ENCODE results near the gene MRPS18A.

The MRPS18A gene

DNA sequence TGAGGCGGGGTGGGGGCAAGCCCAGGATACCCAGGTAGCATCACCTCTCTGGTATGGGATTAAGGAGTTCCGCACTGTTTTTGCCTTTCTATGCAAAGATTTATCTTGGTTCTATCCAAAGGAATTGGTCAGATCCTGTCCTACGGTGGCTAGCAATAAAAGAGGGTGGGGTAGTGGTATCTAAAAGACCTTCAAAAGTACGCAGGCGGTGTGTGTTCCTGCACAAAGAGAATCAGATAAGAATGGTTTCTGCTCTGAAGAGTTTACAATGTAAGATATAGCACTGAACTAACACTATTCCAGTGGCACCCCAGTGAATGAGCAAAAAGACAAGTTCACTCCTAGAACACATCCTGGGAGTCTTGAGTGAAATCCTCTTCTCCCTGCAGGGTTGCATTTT is 6.3 kb downstream of the MRPS18A start:
- H3K27ac ChIP-seq (ENCODE audit: low read depth in 2 of 2, low read length in 2 of 2) = peak overlapping the region; percentile 59 to 74
- H3K36me3 ChIP-seq (ENCODE audit: control insufficient read depth in 2 of 2, insufficient read depth in 2 of 2, low read length in 2 of 2) = peaks cover 22 to 49% of the 10 kb centered on the region in 2 donors
- H3K9me3 ChIP-seq (ENCODE audit: control insufficient read depth in 2 of 2, low read length in 2 of 2) = no peaks in the 10 kb centered on the region
- no peaks in the 10 kb centered on the region for H3K27me3 ChIP-seq (ENCODE audit: control insufficient read depth in 2 of 2, insufficient read depth in 2 of 2, low read length in 2 of 2)
- no peak overlapping the region for H3K9ac ChIP-seq (ENCODE audit: low read depth in 1 of 2, low read length in 2 of 2)
- no peak overlapping the region for H3K4me3 ChIP-seq (ENCODE audit: low read length in 2 of 2)
- peaks cover 46 to 63% of the 10 kb centered on the region in 2 donors for H3K4me1 ChIP-seq (ENCODE audit: control insufficient read depth in 2 of 2, insufficient read depth in 2 of 2, low read length in 2 of 2)

DNA sequence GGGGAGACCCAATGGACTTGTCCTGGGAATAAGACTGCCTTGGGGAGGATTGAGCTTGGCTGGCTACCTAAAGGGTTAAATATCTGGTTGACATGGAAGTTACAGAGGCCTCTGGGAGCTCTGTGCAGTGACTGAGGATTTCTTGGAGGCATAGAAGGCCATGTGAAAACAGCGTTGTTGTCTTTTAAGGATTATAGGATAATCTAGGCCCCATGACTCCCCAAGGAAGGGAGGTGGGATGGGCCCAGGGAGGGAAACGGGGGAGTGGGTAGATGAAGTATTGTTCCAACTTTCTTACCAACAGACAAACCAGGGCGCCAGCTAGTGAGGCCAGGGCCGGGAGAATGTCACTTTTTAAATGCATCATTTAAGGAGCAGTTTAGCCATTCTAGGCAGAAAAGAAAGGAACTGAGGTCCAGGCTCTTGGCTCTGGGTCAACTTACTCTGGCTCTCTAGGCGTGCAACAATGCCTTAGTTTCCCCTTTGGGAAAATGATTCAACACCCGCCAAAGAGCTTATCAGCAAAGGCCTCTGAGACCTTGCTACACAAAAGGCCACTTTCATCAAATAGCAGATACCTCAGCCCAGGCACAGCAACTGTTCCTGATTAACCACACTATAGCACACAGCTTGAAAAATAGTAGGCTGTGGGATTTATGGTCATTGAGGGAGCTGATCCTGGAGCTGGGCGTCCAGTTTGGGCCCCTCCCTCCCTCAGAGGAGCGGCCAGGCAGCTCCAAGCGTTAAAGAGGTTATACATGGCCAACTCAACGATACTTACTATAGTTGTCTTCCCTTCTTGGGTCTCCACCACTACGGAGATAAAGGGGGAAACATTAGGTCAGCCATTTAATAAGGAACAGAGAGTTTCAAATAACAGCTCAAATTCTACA is 7.0 kb downstream of the MRPS18A start:
- Histone ChIP-seq H3K27ac (ENCODE audit: low read depth in 2 of 2, low read length in 2 of 2) (peak overlapping the region; percentile 59 to 74), H3K9me3 (ENCODE audit: control insufficient read depth in 2 of 2, low read length in 2 of 2) (no peaks in the 10 kb centered on the region), H3K27me3 (ENCODE audit: control insufficient read depth in 2 of 2, insufficient read depth in 2 of 2, low read length in 2 of 2) (no peaks in the 10 kb centered on the region), H3K4me3 (ENCODE audit: low read length in 2 of 2) (no peak overlapping the region), H3K36me3 (ENCODE audit: control insufficient read depth in 2 of 2, insufficient read depth in 2 of 2, low read length in 2 of 2) (peaks cover 29 to 55% of the 10 kb centered on the region in 2 donors), H3K9ac (ENCODE audit: low read depth in 1 of 2, low read length in 2 of 2) (no peak overlapping the region), H3K4me1 (ENCODE audit: control insufficient read depth in 2 of 2, insufficient read depth in 2 of 2, low read length in 2 of 2) (peaks cover 45 to 63% of the 10 kb centered on the region in 2 donors)

DNA sequence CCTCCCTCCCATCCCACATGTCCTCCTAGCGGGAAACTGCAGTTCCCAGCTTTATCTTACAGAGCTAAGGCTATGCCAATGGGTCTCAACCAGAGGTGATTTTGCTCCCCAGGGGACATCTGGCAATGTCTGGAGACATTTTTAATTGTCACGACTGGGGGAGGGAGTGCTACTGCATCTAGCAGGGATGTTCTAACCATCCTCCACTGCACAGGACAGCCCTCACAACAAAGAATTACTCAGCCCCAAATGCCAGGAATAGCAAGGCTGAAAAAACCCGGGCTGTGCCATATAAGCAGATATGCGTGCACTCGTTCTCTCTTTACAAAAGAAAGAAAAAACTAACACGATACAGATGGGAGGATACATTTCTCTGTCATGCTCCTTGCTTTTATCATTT is 8.5 kb downstream of the MRPS18A start:
- Histone ChIP-seq H3K27ac (ENCODE audit: low read depth in 2 of 2, low read length in 2 of 2) (no peak overlapping the region), H3K9me3 (ENCODE audit: control insufficient read depth in 2 of 2, low read length in 2 of 2) (no peaks in the 10 kb centered on the region), H3K36me3 (ENCODE audit: control insufficient read depth in 2 of 2, insufficient read depth in 2 of 2, low read length in 2 of 2) (peaks cover 44 to 70% of the 10 kb centered on the region in 2 donors), H3K4me3 (ENCODE audit: low read length in 2 of 2) (no peak overlapping the region), H3K4me1 (ENCODE audit: control insufficient read depth in 2 of 2, insufficient read depth in 2 of 2, low read length in 2 of 2) (peaks cover 39 to 50% of the 10 kb centered on the region in 2 donors), H3K9ac (ENCODE audit: low read depth in 1 of 2, low read length in 2 of 2) (no peak overlapping the region), H3K27me3 (ENCODE audit: control insufficient read depth in 2 of 2, insufficient read depth in 2 of 2, low read length in 2 of 2) (no peaks in the 10 kb centered on the region)

DNA sequence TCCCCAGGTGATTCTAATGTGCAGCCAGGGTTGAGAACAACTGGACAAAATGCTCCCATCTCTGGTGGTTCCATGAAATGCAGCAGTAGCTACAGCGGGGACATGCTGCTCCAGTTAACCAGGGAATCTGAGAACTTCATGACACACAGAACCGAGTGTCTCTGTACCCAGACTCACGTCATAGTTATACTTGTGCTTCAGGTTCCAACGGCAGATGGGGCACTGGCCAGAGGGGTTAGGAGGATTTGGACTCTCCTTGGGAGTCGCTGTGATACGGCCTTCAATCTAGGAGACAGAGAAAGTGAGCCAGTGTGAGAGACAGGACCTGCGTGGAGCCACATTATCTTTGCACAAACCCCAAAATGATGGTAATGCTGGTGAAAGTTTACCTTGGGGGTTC is 9.2 kb downstream of the MRPS18A start:
- H3K4me1 ChIP-seq (ENCODE audit: control insufficient read depth in 2 of 2, insufficient read depth in 2 of 2, low read length in 2 of 2) = peaks cover 34 to 45% of the 10 kb centered on the region in 2 donors
- H3K9ac ChIP-seq (ENCODE audit: low read depth in 1 of 2, low read length in 2 of 2) = no peak overlapping the region
- peaks cover 50 to 77% of the 10 kb centered on the region in 2 donors for H3K36me3 ChIP-seq (ENCODE audit: control insufficient read depth in 2 of 2, insufficient read depth in 2 of 2, low read length in 2 of 2)
- no peaks in the 10 kb centered on the region for H3K9me3 ChIP-seq (ENCODE audit: control insufficient read depth in 2 of 2, low read length in 2 of 2)
- H3K27ac ChIP-seq (ENCODE audit: low read depth in 2 of 2, low read length in 2 of 2) = peak overlapping the region in 1 of 2 donors; percentile 35
- no peak overlapping the region for H3K4me3 ChIP-seq (ENCODE audit: low read length in 2 of 2)
- no peaks in the 10 kb centered on the region for H3K27me3 ChIP-seq (ENCODE audit: control insufficient read depth in 2 of 2, insufficient read depth in 2 of 2, low read length in 2 of 2)

DNA sequence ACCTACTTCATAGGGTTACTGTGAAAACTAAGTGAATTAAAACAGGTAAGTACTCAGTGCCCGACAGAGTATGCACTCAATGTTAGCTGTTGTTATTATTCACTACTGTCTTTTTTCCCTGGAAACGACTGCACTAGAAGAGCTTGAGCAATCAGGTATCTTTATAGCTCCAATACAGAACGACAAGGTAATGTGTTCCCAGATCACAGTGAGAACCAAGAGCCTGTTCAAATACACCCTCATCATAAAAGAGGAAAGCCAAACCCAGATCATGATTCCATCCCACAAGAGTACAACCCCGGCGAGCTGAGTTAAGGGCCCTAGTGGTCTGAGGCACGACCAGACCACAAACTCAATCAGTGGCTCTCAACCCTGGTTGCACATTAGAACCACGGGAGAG is 9.8 kb downstream of the MRPS18A start:
- H3K27me3 ChIP-seq (ENCODE audit: control insufficient read depth in 2 of 2, insufficient read depth in 2 of 2, low read length in 2 of 2) = no peaks in the 10 kb centered on the region
- peak overlapping the region in 1 of 2 donors; percentile 31 for H3K9ac ChIP-seq (ENCODE audit: low read depth in 1 of 2, low read length in 2 of 2)
- no peaks in the 10 kb centered on the region for H3K9me3 ChIP-seq (ENCODE audit: control insufficient read depth in 2 of 2, low read length in 2 of 2)
- peak overlapping the region; percentile 70 to 85 for H3K27ac ChIP-seq (ENCODE audit: low read depth in 2 of 2, low read length in 2 of 2)
- H3K4me3 ChIP-seq (ENCODE audit: low read length in 2 of 2) = no peak overlapping the region
- H3K4me1 ChIP-seq (ENCODE audit: control insufficient read depth in 2 of 2, insufficient read depth in 2 of 2, low read length in 2 of 2) = peaks cover 29 to 45% of the 10 kb centered on the region in 2 donors
- H3K36me3 ChIP-seq (ENCODE audit: control insufficient read depth in 2 of 2, insufficient read depth in 2 of 2, low read length in 2 of 2) = peaks cover 50 to 80% of the 10 kb centered on the region in 2 donors

DNA sequence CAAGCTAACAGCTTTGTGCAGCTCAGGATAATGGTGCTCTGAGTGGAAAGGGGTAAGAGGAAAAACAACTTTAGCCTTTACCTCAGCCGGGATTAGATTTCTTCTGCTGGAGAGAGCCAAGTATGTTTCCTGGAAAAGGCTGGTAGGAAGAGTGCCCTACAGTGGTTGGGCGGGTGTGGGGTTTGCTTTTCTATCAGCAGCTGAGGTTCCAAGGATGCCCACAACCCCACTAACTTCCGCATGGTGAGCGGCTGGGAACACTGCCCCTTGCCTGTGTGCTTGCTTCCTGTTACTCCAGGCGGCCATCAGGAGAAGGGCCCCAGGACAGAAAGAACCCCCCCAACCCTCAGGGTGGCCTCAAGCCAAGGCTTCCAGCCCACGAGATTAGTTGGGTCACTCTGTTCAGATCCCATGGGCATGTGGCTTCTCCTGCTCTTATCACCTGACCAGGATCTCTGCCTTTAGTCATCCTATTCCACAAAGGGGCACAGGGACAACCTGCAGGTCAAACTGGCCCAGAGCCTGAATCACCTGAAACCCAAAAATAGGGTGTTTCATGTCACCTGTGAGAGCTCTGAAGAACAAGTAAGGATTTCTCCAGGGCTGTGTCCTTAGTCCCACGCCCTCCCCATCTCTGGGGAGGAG is 10.5 kb downstream of the MRPS18A start:
- H3K27ac ChIP-seq (ENCODE audit: low read depth in 2 of 2, low read length in 2 of 2) = peak overlapping the region; percentile 70 to 85
- peaks cover 50 to 74% of the 10 kb centered on the region in 2 donors for H3K36me3 ChIP-seq (ENCODE audit: control insufficient read depth in 2 of 2, insufficient read depth in 2 of 2, low read length in 2 of 2)
- peak overlapping the region in 1 of 2 donors; percentile 31 for H3K9ac ChIP-seq (ENCODE audit: low read depth in 1 of 2, low read length in 2 of 2)
- peaks cover 27 to 45% of the 10 kb centered on the region in 2 donors for H3K4me1 ChIP-seq (ENCODE audit: control insufficient read depth in 2 of 2, insufficient read depth in 2 of 2, low read length in 2 of 2)
- no peaks in the 10 kb centered on the region for H3K9me3 ChIP-seq (ENCODE audit: control insufficient read depth in 2 of 2, low read length in 2 of 2)
- no peaks in the 10 kb centered on the region for H3K27me3 ChIP-seq (ENCODE audit: control insufficient read depth in 2 of 2, insufficient read depth in 2 of 2, low read length in 2 of 2)
- H3K4me3 ChIP-seq (ENCODE audit: low read length in 2 of 2) = no peak overlapping the region

DNA sequence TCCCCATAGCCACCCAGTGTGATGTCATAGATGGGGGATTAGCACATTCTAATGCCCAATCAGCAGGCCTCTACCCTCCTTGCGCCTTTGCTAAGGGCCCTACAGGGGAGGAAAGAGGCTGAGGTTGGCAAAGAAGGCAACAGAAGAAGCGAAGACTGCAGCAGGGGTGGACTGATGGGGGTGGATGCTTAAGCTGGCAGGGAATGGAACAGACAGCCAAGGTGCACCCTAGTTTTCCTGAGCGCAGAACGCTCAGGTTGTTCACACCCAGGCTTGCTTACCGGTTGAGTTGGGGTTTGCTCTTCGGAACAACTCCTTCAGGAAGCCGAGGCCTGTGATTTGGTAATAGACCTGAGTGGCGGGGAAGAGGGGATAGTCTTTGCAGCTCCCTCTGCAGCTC is 12.7 kb downstream of the MRPS18A start:
- no peaks in the 10 kb centered on the region for H3K27me3 ChIP-seq (ENCODE audit: control insufficient read depth in 2 of 2, insufficient read depth in 2 of 2, low read length in 2 of 2)
- no peak overlapping the region for H3K27ac ChIP-seq (ENCODE audit: low read depth in 2 of 2, low read length in 2 of 2)
- H3K4me1 ChIP-seq (ENCODE audit: control insufficient read depth in 2 of 2, insufficient read depth in 2 of 2, low read length in 2 of 2) = peaks cover 27 to 47% of the 10 kb centered on the region in 2 donors
- no peak overlapping the region for H3K4me3 ChIP-seq (ENCODE audit: low read length in 2 of 2)
- H3K36me3 ChIP-seq (ENCODE audit: control insufficient read depth in 2 of 2, insufficient read depth in 2 of 2, low read length in 2 of 2) = peaks cover 59 to 78% of the 10 kb centered on the region in 2 donors
- no peak overlapping the region for H3K9ac ChIP-seq (ENCODE audit: low read depth in 1 of 2, low read length in 2 of 2)
- H3K9me3 ChIP-seq (ENCODE audit: control insufficient read depth in 2 of 2, low read length in 2 of 2) = no peaks in the 10 kb centered on the region

DNA sequence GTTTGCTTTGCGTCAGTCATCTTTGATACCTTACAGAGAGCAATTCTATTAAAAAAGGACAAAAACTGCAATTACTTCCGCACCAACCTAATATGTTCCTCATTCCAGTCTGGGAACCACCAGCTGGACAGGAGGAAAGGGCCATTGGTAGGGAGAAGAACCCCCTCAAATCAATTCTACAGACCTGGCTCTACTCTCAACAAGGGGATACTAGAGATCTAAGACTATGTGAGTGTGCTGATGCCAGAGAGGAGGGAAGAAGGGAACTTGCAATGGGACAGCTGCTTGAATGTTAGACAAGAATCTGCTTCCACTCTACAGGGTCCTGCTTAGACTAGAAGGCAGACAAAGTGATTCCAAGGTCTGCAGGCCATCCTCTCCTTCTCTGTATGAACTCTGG is 13.3 kb downstream of the MRPS18A start:
- Histone ChIP-seq H3K9ac (ENCODE audit: low read depth in 1 of 2, low read length in 2 of 2) (no peak overlapping the region), H3K27me3 (ENCODE audit: control insufficient read depth in 2 of 2, insufficient read depth in 2 of 2, low read length in 2 of 2) (no peaks in the 10 kb centered on the region), H3K36me3 (ENCODE audit: control insufficient read depth in 2 of 2, insufficient read depth in 2 of 2, low read length in 2 of 2) (peaks cover 59 to 74% of the 10 kb centered on the region in 2 donors), H3K4me3 (ENCODE audit: low read length in 2 of 2) (no peak overlapping the region), H3K4me1 (ENCODE audit: control insufficient read depth in 2 of 2, insufficient read depth in 2 of 2, low read length in 2 of 2) (peaks cover 34 to 53% of the 10 kb centered on the region in 2 donors), H3K27ac (ENCODE audit: low read depth in 2 of 2, low read length in 2 of 2) (no peak overlapping the region), H3K9me3 (ENCODE audit: control insufficient read depth in 2 of 2, low read length in 2 of 2) (no peaks in the 10 kb centered on the region)

DNA sequence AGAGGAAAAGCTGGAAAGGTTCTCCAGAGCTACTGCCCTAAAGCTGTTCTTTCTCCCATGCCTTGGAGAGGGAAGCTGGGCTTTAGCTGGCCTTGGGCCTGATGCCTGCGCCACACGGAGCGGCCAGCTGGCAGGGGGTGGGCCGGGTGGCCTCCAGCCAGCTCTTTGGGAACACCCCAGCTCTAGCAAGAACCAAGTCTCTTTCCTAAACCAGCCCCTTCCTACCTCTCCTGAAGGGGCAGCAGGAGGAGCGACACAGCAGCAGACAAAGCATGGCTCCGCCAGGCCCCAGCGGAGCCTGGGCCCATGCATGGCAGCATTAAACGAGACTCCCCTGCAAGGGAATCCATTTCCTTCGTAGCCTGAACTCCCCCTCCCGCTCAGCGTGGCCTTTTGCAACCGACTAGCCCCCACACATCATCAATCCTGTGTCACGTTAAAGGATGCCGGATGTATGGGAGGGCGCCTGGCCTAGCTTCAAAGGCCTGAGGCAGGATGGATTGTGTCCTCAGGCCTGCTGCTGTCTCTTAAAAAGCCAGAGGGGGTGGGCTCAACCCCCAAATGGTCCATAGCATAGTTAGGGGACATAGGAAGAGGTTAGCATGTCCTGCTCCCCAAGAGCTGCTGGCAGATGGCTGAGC is 14.0 kb downstream of the MRPS18A start:
- H3K4me3 ChIP-seq (ENCODE audit: low read length in 2 of 2) = no peak overlapping the region
- no peaks in the 10 kb centered on the region for H3K27me3 ChIP-seq (ENCODE audit: control insufficient read depth in 2 of 2, insufficient read depth in 2 of 2, low read length in 2 of 2)
- no peaks in the 10 kb centered on the region for H3K9me3 ChIP-seq (ENCODE audit: control insufficient read depth in 2 of 2, low read length in 2 of 2)
- H3K36me3 ChIP-seq (ENCODE audit: control insufficient read depth in 2 of 2, insufficient read depth in 2 of 2, low read length in 2 of 2) = peaks cover 58 to 67% of the 10 kb centered on the region in 2 donors
- H3K4me1 ChIP-seq (ENCODE audit: control insufficient read depth in 2 of 2, insufficient read depth in 2 of 2, low read length in 2 of 2) = peaks cover 39 to 57% of the 10 kb centered on the region in 2 donors
- H3K9ac ChIP-seq (ENCODE audit: low read depth in 1 of 2, low read length in 2 of 2) = no peak overlapping the region
- peak overlapping the region in 1 of 2 donors; percentile 52 for H3K27ac ChIP-seq (ENCODE audit: low read depth in 2 of 2, low read length in 2 of 2)

Data from mucosa of rectum (tissue), 2 donors.